Erythroblast (primary cell): Measurements from ENCODE around the gene FSHR.

ENCODE experiments used
- GATA1 ChIP-seq: IDR thresholded peaks from 2 replicates; pipeline ENCODE4 v1.6.1; 2011; ENCODE audit warnings: low read depth, mild to moderate bottlenecking, control low read depth, low read length, moderate library complexity
- POLR2A ChIP-seq: IDR thresholded peaks from 2 replicates; pipeline ENCODE4 v1.6.1; 2011; ENCODE audit warnings: mild to moderate bottlenecking, low read length

DNA sequence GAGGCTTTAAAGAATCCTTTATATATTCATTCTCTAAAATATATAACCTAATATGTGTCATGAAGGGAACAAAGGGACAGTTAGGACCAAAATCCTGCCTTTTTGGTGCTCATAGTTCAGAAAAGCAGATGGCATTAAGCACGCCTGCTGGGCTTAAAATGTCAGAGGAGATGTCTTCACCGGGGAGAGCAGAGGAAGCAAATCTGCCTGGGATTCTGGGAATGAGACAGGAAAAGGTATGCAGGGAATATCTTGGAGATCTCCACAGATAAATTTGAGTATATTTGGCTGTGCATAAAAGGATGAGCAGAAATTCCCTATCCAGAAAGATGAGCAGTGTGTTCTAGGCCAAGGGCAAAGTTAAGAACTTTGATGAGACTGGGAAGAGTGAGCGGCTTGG is 45.5 kb downstream of the FSHR start:
- no peak for TF ChIP-seq POLR2A
- TF ChIP-seq GATA1: no peak
